Measurements from ENCODE around the gene PRKAG2. TPM values are rescaled to one million over a fixed set of nuclear protein-coding genes. Genes with fewer than 3 reads are reported as not detected.

The PRKAG2 gene
- total RNA-seq, 2 experiments from 2014 or later, result 39.3 to 42.3 TPM

GRCh38 chr7:151903249-151904032 lies 26.5 kb upstream of the PRKAG2 start:
- Mint-ChIP-seq H3K4me3 (no peak overlapping the region), H3K4me1 (ENCODE audit: low read depth) (no peaks in the 10 kb centered on the region), H3K27ac (no peak overlapping the region), H3K9me3 (no peaks in the 10 kb centered on the region), H3K36me3 (ENCODE audit: low read depth) (no peaks in the 10 kb centered on the region), H3K27me3 (peaks cover 53% of the 10 kb centered on the region)
- H3K27me3 ChIP-seq (ENCODE audit: control insufficient read depth in 1 of 2, insufficient read depth in 2 of 2, low read length in 2 of 2), result peaks cover 4 to 13% of the 10 kb centered on the region in 2 experiments
- no peak for DNase-seq
- no peak for ATAC-seq (ENCODE audit: poor library complexity)
- H3K4me1 ChIP-seq (ENCODE audit: insufficient read depth, low read length), result no peaks in the 10 kb centered on the region
- intact Hi-C loops (cut with DNase I, micrococcal nuclease), result no loop called here
- H3K27ac ChIP-seq (ENCODE audit: low read depth in 1 of 2, low read length in 2 of 2), result no peak overlapping the region
- ChIA-PET CTCF (no interaction called here), POLR2A (no interaction called here)
- H3K36me3 ChIP-seq (ENCODE audit: insufficient read depth, low read length), result no peaks in the 10 kb centered on the region
- TF ChIP-seq CTCF (IDR thresholded peaks at IDR 0.05), result no peak
- H3K9me3 ChIP-seq (ENCODE audit: control insufficient read depth in 1 of 2, insufficient read depth in 1 of 2, low read length in 2 of 2), result no peaks in the 10 kb centered on the region
- no peak overlapping the region for H3K4me3 ChIP-seq (ENCODE audit: low read length)

- H3K36me3 ChIP-seq (ENCODE audit: insufficient read depth, low read length), result no peaks in the 10 kb centered on the region
- peaks cover 4 to 12% of the 10 kb centered on the region in 2 experiments for H3K27me3 ChIP-seq (ENCODE audit: control insufficient read depth in 1 of 2, insufficient read depth in 2 of 2, low read length in 2 of 2)
- no peak for DNase-seq
- H3K36me3 Mint-ChIP-seq (ENCODE audit: low read depth), result no peaks in the 10 kb centered on the region
- ChIA-PET CTCF (no interaction called here), POLR2A (no interaction called here)
- no peak for ATAC-seq (ENCODE audit: poor library complexity)
- no peak overlapping the region for H3K4me3 ChIP-seq (ENCODE audit: low read length)
- H3K9me3 Mint-ChIP-seq, result no peaks in the 10 kb centered on the region
- no peaks in the 10 kb centered on the region for H3K4me1 Mint-ChIP-seq (ENCODE audit: low read depth)
- H3K27ac Mint-ChIP-seq, result no peak overlapping the region
- H3K27me3 Mint-ChIP-seq, result peaks cover 48% of the 10 kb centered on the region
- intact Hi-C loops (cut with DNase I, micrococcal nuclease), result no loop called here
- H3K9me3 ChIP-seq (ENCODE audit: control insufficient read depth in 1 of 2, insufficient read depth in 1 of 2, low read length in 2 of 2), result no peaks in the 10 kb centered on the region
- no peak overlapping the region for H3K27ac ChIP-seq (ENCODE audit: low read depth in 1 of 2, low read length in 2 of 2)
- TF ChIP-seq CTCF (IDR thresholded peaks at IDR 0.05), result no peak
- H3K4me3 Mint-ChIP-seq, result no peak overlapping the region
- no peaks in the 10 kb centered on the region for H3K4me1 ChIP-seq (ENCODE audit: insufficient read depth, low read length)
These were observed 25.4 kb upstream of the PRKAG2 start for GRCh38 chr7:151902311-151902710.

GRCh38 chr7:151901828-151902227 lies 24.9 kb upstream of the PRKAG2 start:
- CTCF ChIA-PET, result no interaction called here
- H3K36me3 Mint-ChIP-seq (ENCODE audit: low read depth), result no peaks in the 10 kb centered on the region
- no peak for TF ChIP-seq CTCF (IDR thresholded peaks at IDR 0.05)
- H3K36me3 ChIP-seq (ENCODE audit: insufficient read depth, low read length), result no peaks in the 10 kb centered on the region
- no peaks in the 10 kb centered on the region for H3K4me1 Mint-ChIP-seq (ENCODE audit: low read depth)
- H3K4me3 Mint-ChIP-seq, result no peak overlapping the region
- H3K9me3 ChIP-seq (ENCODE audit: control insufficient read depth in 1 of 2, insufficient read depth in 1 of 2, low read length in 2 of 2), result no peaks in the 10 kb centered on the region
- H3K9me3 Mint-ChIP-seq, result no peaks in the 10 kb centered on the region
- H3K27me3 ChIP-seq (ENCODE audit: control insufficient read depth in 1 of 2, insufficient read depth in 2 of 2, low read length in 2 of 2), result peaks cover 4 to 10% of the 10 kb centered on the region in 2 experiments
- intact Hi-C loops (cut with DNase I, micrococcal nuclease), result no loop called here
- H3K27ac Mint-ChIP-seq, result no peak overlapping the region
- DNase-seq, result no peak
- no peak overlapping the region for H3K27ac ChIP-seq (ENCODE audit: low read depth in 1 of 2, low read length in 2 of 2)
- POLR2A ChIA-PET, result no interaction called here
- H3K4me1 ChIP-seq (ENCODE audit: insufficient read depth, low read length), result no peaks in the 10 kb centered on the region
- no peak overlapping the region for H3K4me3 ChIP-seq (ENCODE audit: low read length)
- no peak for ATAC-seq (ENCODE audit: poor library complexity)
- peaks cover 46% of the 10 kb centered on the region for H3K27me3 Mint-ChIP-seq
